HG03565 (cell line): ENCODE measurements around the gene PIK3R4.

Source experiments
- ATAC-seq: cut with Tn5 transposase; IDR thresholded peaks from one replicate; pipeline ENCODE4 v1.9.1; 2021; ENCODE audit warnings: mild to moderate bottlenecking, moderate library complexity; ENCODE audit not compliant: unreplicated experiment

PIK3R4 gene

GRCh38 chr3:130644628-130645253, 101.9 kb downstream of the PIK3R4 start:
- no peak for ATAC-seq

- no peak for ATAC-seq
Observed at GRCh38 chr3:130640027-130640426, 106.6 kb downstream of the PIK3R4 start.

DNA sequence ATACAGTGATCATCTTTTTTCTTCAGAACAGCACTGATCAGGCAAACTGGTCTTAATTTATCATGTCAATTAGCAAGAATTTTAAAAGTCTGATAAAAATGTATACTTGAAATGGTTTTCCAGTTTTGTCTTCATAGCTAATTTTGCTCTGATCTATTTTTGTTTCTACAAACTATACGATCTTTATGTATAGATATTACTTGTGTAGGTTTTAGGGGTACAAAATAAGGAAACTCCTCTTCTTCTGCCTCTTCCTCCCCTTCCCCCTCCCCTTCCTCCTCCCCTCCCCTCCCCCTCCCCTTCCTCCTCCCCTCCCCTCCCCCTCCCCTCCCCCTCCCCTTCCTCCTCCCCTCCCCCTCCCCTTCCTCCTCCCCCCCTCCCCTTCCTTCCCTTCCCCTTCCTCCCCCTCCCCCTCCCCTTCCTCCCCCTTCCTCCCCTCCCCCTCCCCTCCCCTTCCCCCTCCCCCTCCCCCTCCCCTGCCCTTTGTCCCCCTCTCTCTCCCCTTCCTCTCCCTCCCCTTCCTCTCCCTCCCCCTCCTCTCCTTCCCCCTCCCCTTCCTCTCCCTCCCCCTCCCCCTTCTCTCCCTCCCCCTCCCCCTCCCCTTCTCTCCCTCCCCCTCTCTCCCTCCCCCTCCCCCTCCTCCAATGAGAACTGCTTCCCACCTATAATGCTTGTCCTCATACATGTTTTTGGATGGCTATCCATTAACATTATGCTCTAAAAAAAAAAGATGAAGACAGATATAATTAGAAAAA, 110.0 kb downstream of the PIK3R4 start:
- ATAC-seq = no peak

DNA sequence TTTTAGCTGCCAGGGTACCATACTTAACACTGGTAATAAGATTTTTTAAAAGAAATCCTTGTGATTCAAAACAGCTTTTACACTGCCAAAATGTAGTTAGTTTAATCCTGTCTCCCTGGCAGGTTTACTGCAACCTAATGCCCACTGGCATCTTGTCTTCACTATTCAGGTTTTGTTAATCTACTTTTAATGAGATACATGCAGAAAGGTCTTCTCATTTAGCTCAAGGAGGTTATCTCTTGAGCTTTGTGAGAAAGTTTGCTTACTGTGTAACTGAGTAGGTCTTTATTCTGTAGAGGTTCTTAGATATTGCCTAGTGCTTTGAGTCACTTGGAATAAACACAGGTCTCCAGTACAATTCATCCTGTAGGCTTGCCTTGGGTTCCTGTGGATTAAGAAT, 110.7 kb downstream of the PIK3R4 start:
- ATAC-seq = no peak

GRCh38 chr3:130635285-130635684, 111.3 kb downstream of the PIK3R4 start:
- no peak for ATAC-seq
